Vagina (tissue), 2 donors: Measurements from ENCODE around the gene CCDC27. TPM values are rescaled to one million over a fixed set of nuclear protein-coding genes. Genes with fewer than 3 reads are reported as not detected.

Source experiments
- DNase-seq, 2 donors: peaks; one replicate each; pipeline ENCODE4 v3.0.0-alpha.2; 2017; ENCODE audit errors: extremely low spot score in 2 of 2
- H3K27ac ChIP-seq: fragments of 200-600 bp; sonication (generic); one replicate; pipeline ENCODE4 v1.5.1; 2019
- H3K27me3 ChIP-seq: fragments of 200-600 bp; sonication (generic); one replicate; pipeline ENCODE4 v1.5.1; 2019
- H3K36me3 ChIP-seq, 2 donors: fragments of 200-600 bp; sonication (generic); one replicate each; pipeline ENCODE4 v1.5.1; 2017 to 2019
- H3K4me1 ChIP-seq: fragments of 200-600 bp; sonication (generic); one replicate; pipeline ENCODE4 v1.5.1; 2019
- H3K4me3 ChIP-seq, 2 donors: fragments of 200-600 bp; sonication (generic); 1 replicate in 1 of 2; 2 replicates in 1 of 2; pipeline ENCODE4 v1.5.1; 2016 to 2019
- H3K9me3 ChIP-seq: fragments of 200-600 bp; sonication (generic); one replicate; pipeline ENCODE4 v1.5.1; 2019
- POLR2A ChIP-seq, 2 donors: fragments of 450-650 bp; IDR thresholded peaks; one replicate each; pipeline ENCODE4 v1.6.1; 2017; ENCODE audit warnings: antibody characterized with exemption in 2 of 2, mild to moderate bottlenecking in 2 of 2, moderate library complexity in 2 of 2
- POLR2AphosphoS5 ChIP-seq, 2 donors: sonication (generic); formaldehyde crosslinking; IDR thresholded peaks; one replicate each; pipeline ENCODE4 v1.9.0; 2017; ENCODE audit warnings: antibody characterized with exemption in 2 of 2, mild to moderate bottlenecking in 2 of 2, low read depth in 1 of 2; ENCODE audit not compliant: insufficient read depth in 1 of 2
- intact Hi-C: fragments of 100-400 bp; cut with DNase I; formaldehyde crosslinking; loops from one replicate; pipeline ENCODE4 v1.15.1; 2023
- total RNA-seq: library from RNA; depleted of rRNA; stranded (reverse); fragments of >200 nt; gene quantifications from one replicate; pipeline ENCODE4 v1.2.3, GENCODE V29; 2016
- TF ChIP-seq, protein P1 (sequence below), 3 experiments: fragments of 450-650 bp in 2 of 3; fragments of 200-600 bp in 1 of 3; sonication (generic) in 1 of 3; IDR thresholded peaks; one replicate each; pipeline ENCODE4 v1.5.1; 2017 to 2019; ENCODE audit warnings: antibody characterized with exemption in 3 of 3, mild to moderate bottlenecking in 2 of 3, moderate library complexity in 2 of 3

CCDC27 gene
- total RNA-seq, 1 donor from 2014 or later = not detected

DNA sequence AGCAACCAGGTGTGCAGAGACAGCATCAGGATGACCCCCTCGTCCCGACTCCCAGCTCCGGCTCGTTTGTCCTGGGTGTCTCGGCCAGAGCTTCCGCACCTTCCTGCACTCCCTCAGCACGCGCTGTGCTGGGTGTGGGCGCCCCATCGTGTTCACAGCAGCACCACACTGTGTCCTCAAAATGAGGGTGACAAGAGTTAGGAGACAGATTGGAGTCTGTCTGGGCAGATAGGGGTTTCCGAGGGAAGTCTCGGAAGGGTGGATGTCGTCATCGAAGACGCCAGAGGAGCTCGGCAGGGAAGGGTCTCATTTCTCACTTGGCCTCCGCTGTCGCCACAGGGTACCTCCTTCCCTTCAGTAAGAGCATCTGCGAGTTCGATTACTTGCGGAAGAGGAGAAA lies 4.1 kb downstream of the CCDC27 start:
- Histone ChIP-seq H3K27me3 (no peaks in the 10 kb centered on the region), H3K9me3 (no peaks in the 10 kb centered on the region), H3K4me1 (no peaks in the 10 kb centered on the region), H3K27ac (no peak overlapping the region), H3K4me3 (no peak overlapping the region), H3K36me3 (no peaks in the 10 kb centered on the region)
- TF ChIP-seq, protein P1, sequence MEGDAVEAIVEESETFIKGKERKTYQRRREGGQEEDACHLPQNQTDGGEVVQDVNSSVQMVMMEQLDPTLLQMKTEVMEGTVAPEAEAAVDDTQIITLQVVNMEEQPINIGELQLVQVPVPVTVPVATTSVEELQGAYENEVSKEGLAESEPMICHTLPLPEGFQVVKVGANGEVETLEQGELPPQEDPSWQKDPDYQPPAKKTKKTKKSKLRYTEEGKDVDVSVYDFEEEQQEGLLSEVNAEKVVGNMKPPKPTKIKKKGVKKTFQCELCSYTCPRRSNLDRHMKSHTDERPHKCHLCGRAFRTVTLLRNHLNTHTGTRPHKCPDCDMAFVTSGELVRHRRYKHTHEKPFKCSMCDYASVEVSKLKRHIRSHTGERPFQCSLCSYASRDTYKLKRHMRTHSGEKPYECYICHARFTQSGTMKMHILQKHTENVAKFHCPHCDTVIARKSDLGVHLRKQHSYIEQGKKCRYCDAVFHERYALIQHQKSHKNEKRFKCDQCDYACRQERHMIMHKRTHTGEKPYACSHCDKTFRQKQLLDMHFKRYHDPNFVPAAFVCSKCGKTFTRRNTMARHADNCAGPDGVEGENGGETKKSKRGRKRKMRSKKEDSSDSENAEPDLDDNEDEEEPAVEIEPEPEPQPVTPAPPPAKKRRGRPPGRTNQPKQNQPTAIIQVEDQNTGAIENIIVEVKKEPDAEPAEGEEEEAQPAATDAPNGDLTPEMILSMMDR (IDR thresholded peaks at IDR 0.05) = no peak
- no peak for TF ChIP-seq POLR2A (IDR thresholded peaks at IDR 0.05)
- no peak for TF ChIP-seq POLR2AphosphoS5 (IDR thresholded peaks at IDR 0.05; ENCODE audit: insufficient read depth in 1 of 2, low read depth in 1 of 2)
- intact Hi-C loops = no loop called here
- no peak for DNase-seq

DNA sequence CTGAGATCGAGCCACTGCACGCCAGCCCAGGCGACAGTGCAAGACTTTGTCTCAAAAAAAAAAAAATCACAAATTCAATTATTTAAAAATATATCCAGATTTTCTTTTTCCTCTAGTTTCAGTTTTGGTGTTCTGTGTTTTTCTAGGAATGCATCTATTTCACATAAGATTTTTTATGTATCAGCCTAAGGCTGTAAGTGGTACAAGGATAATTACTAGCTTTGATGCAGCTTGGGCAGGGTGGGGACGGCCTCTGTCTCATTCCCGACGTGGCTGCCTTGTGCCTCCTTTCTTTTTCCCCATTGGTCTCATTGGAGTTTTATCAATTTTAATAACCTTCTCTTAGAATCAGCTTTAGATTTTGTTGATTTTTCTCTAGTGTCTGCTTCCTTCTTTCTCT lies 6.9 kb downstream of the CCDC27 start:
- Histone ChIP-seq H3K36me3 (no peaks in the 10 kb centered on the region), H3K4me3 (no peak overlapping the region), H3K9me3 (no peaks in the 10 kb centered on the region), H3K27me3 (no peaks in the 10 kb centered on the region), H3K4me1 (no peaks in the 10 kb centered on the region), H3K27ac (no peak overlapping the region)
- TF ChIP-seq, protein P1 (IDR thresholded peaks at IDR 0.05) = no peak
- TF ChIP-seq POLR2A (IDR thresholded peaks at IDR 0.05) = no peak
- TF ChIP-seq POLR2AphosphoS5 (IDR thresholded peaks at IDR 0.05; ENCODE audit: insufficient read depth in 1 of 2, low read depth in 1 of 2) = no peak
- DNase-seq = no peak
- intact Hi-C loops = no loop called here

DNA sequence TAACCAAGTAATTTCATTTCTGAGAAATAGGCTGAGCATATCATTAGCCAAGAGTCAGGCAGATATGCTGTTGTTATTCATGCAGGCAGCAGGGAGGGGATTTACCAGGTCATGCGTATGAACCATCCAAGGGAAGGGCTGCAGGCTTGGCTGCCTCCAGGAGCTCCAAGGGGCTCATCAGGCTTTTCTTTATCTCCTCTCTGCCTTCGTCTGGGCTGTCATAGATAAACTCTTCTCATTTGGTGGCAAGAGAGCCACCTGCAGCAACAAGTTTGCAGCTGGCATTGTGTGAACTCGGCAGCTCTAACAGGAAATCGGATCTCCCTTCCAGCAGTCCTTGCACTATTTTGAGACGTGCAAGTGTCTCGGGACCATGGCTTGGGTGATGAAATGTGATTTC lies 7.5 kb downstream of the CCDC27 start:
- Histone ChIP-seq H3K27ac (no peak overlapping the region), H3K27me3 (no peaks in the 10 kb centered on the region)

DNA sequence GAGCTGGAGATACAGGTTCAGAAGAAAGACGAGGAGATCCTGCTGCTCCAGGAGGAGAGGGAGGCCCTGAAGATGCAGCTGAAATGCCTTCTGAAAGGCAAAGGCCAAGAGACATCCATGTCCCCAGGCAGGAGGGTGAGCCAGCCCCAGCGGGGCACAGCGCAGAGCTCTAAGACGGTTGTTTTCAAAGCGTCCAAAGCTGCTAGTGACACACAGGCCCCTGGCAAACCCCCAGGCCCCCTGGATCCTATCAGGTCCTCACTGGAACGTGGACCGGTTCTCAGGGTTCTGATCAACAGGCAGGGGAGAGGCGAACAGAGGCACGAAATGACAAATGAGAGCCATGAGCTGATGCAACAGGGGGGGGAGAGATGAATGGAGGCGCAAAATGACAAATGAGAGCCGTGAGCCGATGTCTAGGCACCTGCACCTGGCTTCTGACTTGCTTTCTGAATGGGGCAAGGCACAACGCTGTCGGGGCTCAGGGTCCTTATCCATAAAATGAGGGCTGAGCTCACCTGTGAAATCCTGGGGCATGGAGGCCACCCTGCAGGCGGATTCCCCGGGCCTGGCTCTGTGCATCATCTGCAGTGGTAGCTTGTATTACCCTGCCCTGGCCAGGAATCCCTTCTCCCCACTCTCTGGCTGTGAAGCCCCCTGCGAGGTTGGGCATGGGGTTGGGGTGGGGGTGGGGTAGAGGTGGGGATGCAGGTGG lies 9.2 kb downstream of the CCDC27 start:
- no peaks in the 10 kb centered on the region for H3K4me1 ChIP-seq
- H3K36me3 ChIP-seq = no peaks in the 10 kb centered on the region
- no peak overlapping the region for H3K27ac ChIP-seq
- no peaks in the 10 kb centered on the region for H3K27me3 ChIP-seq
- intact Hi-C loops = no loop called here
- no peak overlapping the region for H3K4me3 ChIP-seq
- no peak for DNase-seq
- no peaks in the 10 kb centered on the region for H3K9me3 ChIP-seq
- TF ChIP-seq, protein P1 (IDR thresholded peaks at IDR 0.05) = no peak
- no peak for TF ChIP-seq POLR2AphosphoS5 (IDR thresholded peaks at IDR 0.05; ENCODE audit: insufficient read depth in 1 of 2, low read depth in 1 of 2)
- no peak for TF ChIP-seq POLR2A (IDR thresholded peaks at IDR 0.05)

More for the DNA sequence above, 7.5 kb downstream of the CCDC27 start:
- Histone ChIP-seq H3K4me1 (no peaks in the 10 kb centered on the region), H3K9me3 (no peaks in the 10 kb centered on the region), H3K36me3 (no peaks in the 10 kb centered on the region), H3K4me3 (no peak overlapping the region)
- intact Hi-C loops = no loop called here
- no peak for TF ChIP-seq POLR2A (IDR thresholded peaks at IDR 0.05)
- TF ChIP-seq POLR2AphosphoS5 (IDR thresholded peaks at IDR 0.05; ENCODE audit: insufficient read depth in 1 of 2, low read depth in 1 of 2) = no peak
- DNase-seq = no peak

DNA sequence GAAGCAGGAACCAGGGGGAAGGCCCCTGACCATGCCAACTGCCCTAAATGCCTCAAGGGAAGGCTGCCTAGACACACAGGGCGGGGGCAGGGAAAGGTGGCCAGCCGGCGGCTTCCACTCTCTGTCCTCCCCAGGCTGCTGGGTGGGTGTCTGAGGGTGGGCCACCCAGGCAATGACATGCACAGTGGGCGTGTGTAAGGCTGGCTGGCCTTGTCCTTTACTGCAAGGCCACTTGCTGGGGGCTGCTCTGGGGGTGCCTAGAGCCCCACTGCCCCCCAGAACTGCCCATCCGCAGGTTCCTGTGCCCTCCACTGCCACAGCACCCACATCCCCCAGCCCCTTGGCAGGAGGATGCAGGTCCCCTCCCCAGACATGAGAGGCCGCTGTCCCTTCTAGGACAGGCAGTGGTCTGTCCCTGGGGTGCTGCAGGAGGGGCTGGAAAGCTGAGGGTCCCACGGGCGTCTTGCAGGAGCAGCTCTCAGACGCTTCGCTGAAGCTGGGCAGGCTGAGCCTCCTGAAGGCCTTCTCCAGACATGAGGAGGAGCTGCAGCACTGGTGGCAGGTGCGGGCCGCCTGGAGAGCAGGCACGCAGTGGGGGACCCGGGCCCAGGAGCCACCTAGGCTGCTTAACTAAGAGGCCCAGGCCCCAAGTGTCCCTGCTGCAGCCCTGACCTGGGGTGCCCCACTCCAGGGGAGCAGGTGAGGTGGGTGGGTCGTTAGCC lies 10.1 kb downstream of the CCDC27 start:
- DNase-seq = no peak
- Histone ChIP-seq H3K36me3 (no peaks in the 10 kb centered on the region), H3K9me3 (no peaks in the 10 kb centered on the region), H3K27me3 (no peaks in the 10 kb centered on the region), H3K27ac (no peak overlapping the region), H3K4me1 (no peaks in the 10 kb centered on the region), H3K4me3 (no peak overlapping the region)
- TF ChIP-seq POLR2A (IDR thresholded peaks at IDR 0.05) (no peak), POLR2AphosphoS5 (IDR thresholded peaks at IDR 0.05; ENCODE audit: insufficient read depth in 1 of 2, low read depth in 1 of 2) (no peak)
- TF ChIP-seq, protein P1 (IDR thresholded peaks at IDR 0.05) = no peak
- intact Hi-C loops = no loop called here
